HCT116 (cell line): Measurements from ENCODE around the gene BTBD3. TPM values are rescaled to one million over a fixed set of nuclear protein-coding genes. Genes with fewer than 3 reads are reported as not detected.

Source experiments
- ATAC-seq: fragments of 200-7000 bp; cut with Tn5 transposase; 2 replicates; pipeline ENCODE4 v1.9.1; 2020; ENCODE audit warnings: mild to moderate bottlenecking, moderate library complexity
- BruUV-seq: library from RNA; stranded (reverse); fragments of 400-500 nt; replicated peaks from 2 replicates; lab custom pipeline; 2021; lab: Mats Ljungman, UMichigan
- CTCF ChIA-PET: fragments of 300-600 bp; sonication (Branson Sonifier 250); formaldehyde crosslinking; loops from one replicate; lab custom pipeline; 2021; ENCODE audit warnings: antibody characterized with exemption; lab: Charles Lee
- POLR2A ChIA-PET: fragments of 300-600, 350-600 bp; sonication (Branson Sonifier 250); formaldehyde crosslinking; loops from one replicate; lab custom pipeline; 2021; ENCODE audit warnings: antibody characterized with exemption; lab: Charles Lee
- RAD21 ChIA-PET, 2 experiments: fragments of 300-600 bp; sonication (Branson Sonifier 250); formaldehyde crosslinking; loops; one replicate each; lab custom pipeline; 2023; ENCODE audit warnings: low total read pairs in 2 of 2; ENCODE audit not compliant: uncharacterized antibody in 2 of 2, unreplicated experiment in 2 of 2, low non-redundant PET in 1 of 2; lab: Charles Lee
- DNase-seq: peaks from one replicate; pipeline ENCODE4 v3.0.0-alpha.2; 2010; ENCODE audit warnings: low read depth, low spot score
- H2AFZ ChIP-seq: fragments of 200-600 bp; shearing (Covaris generic), sonication (generic); 2 replicates; pipeline ENCODE4 v1.6.1; 2017; ENCODE audit warnings: low read depth, mixed run types, mixed read lengths, antibody characterized with exemption, low read length; ENCODE audit not compliant: poor library complexity, severe bottlenecking
- H3K27ac ChIP-seq: 2 replicates; pipeline ENCODE4 v1.5.1; 2012; ENCODE audit warnings: low read depth, low read length
- H3K27me3 ChIP-seq: fragments of 200-600 bp; sonication (generic); 2 replicates; pipeline ENCODE4 v1.6.1; 2016; ENCODE audit warnings: mixed run types, low read length, mixed read lengths; ENCODE audit not compliant: insufficient read depth
- H3K36me3 ChIP-seq, 2 experiments: fragments of 200-500 bp in 1 of 2; fragments of 200-600 bp in 1 of 2; sonication (Bioruptor generic) in 1 of 2; sonication (generic) in 1 of 2; 2 replicates each; pipeline versions ENCODE4 v1.5.1 to v1.6.1; 2014 to 2016; ENCODE audit warnings: low read length in 2 of 2, inconsistent platforms in 1 of 2, mixed read lengths in 1 of 2, mixed run types in 1 of 2; ENCODE audit not compliant: insufficient read depth in 2 of 2, control insufficient read depth in 1 of 2
- H3K4me1 ChIP-seq, 2 experiments: fragments of 200-600 bp in 1 of 2; sonication (generic) in 1 of 2; 2 replicates each; pipeline versions ENCODE4 v1.5.1 to v1.6.1; 2012 to 2017; ENCODE audit warnings: low read length in 2 of 2, inconsistent platforms in 1 of 2, mild to moderate bottlenecking in 1 of 2, mixed read lengths in 1 of 2, mixed run types in 1 of 2, moderate library complexity in 1 of 2; ENCODE audit not compliant: insufficient read depth in 2 of 2, control insufficient read depth in 1 of 2
- H3K4me2 ChIP-seq: fragments of 200-600 bp; sonication (generic); 2 replicates; pipeline ENCODE4 v1.6.1; 2017; ENCODE audit warnings: mixed run types, low read length, mixed read lengths
- H3K4me3 ChIP-seq, 2 experiments: fragments of 200-600 bp in 1 of 2; sonication (generic) in 1 of 2; replicated peaks in 1 of 2; 2 replicates each; pipeline ENCODE4 v1.5.1; 2011 to 2016; ENCODE audit warnings: low read length in 2 of 2, control low read depth in 1 of 2, low read depth in 1 of 2, mild to moderate bottlenecking in 1 of 2, mixed read lengths in 1 of 2, mixed run types in 1 of 2
- H3K79me2 ChIP-seq: fragments of 200-600 bp; sonication (generic); 2 replicates; pipeline ENCODE4 v1.6.1; 2017; ENCODE audit warnings: mild to moderate bottlenecking, mixed run types, low read length, moderate library complexity, mixed read lengths; ENCODE audit not compliant: insufficient read depth
- H3K9ac ChIP-seq: fragments of 200-600 bp; sonication (generic); 2 replicates; pipeline ENCODE4 v1.6.1; 2016; ENCODE audit warnings: low read length, mixed read lengths
- H3K9me2 ChIP-seq: fragments of 200-600 bp; sonication (generic), shearing (Covaris generic); 2 replicates; pipeline ENCODE4 v1.6.1; 2017; ENCODE audit warnings: mixed run types, mild to moderate bottlenecking, moderate library complexity; ENCODE audit not compliant: insufficient read depth
- H3K9me3 ChIP-seq, 2 experiments: fragments of 200-500 bp in 1 of 2; fragments of 200-600 bp in 1 of 2; sonication (Bioruptor generic) in 1 of 2; sonication (generic) in 1 of 2; 2 replicates each; pipeline ENCODE4 v1.6.1; 2014 to 2017; ENCODE audit warnings: low read length in 2 of 2, mixed read lengths in 2 of 2, inconsistent platforms in 1 of 2, low read depth in 1 of 2, mild to moderate bottlenecking in 1 of 2, mixed run types in 1 of 2, moderate library complexity in 1 of 2; ENCODE audit not compliant: control insufficient read depth in 1 of 2, insufficient read depth in 1 of 2
- H4K20me1 ChIP-seq: fragments of 200-600 bp; sonication (generic), shearing (Covaris generic); 2 replicates; pipeline ENCODE4 v1.6.1; 2017; ENCODE audit warnings: mixed run types, mild to moderate bottlenecking, moderate library complexity; ENCODE audit not compliant: insufficient read depth
- EGR1 ChIP-seq: IDR thresholded peaks from 2 replicates; pipeline ENCODE4 v1.6.1; 2012; ENCODE audit warnings: low read depth
- EZH2phosphoT487 ChIP-seq: fragments of 200-600 bp; IDR thresholded peaks from 2 replicates; pipeline ENCODE4 v1.6.1; 2018; ENCODE audit warnings: antibody characterized with exemption, borderline replicate concordance
- POLR2A ChIP-seq: IDR thresholded peaks from 2 replicates; pipeline ENCODE4 v1.7.0; 2011; ENCODE audit warnings: borderline replicate concordance; ENCODE audit not compliant: insufficient read depth, insufficient read length; ENCODE audit errors: extremely low read depth
- POLR2AphosphoS5 ChIP-seq: IDR thresholded peaks from 2 replicates; pipeline ENCODE4 v1.6.1; 2011; ENCODE audit warnings: mild to moderate bottlenecking, low read depth, low read length, moderate library complexity
- SIN3A ChIP-seq: IDR thresholded peaks from 2 replicates; pipeline ENCODE4 v1.6.1; 2012; ENCODE audit warnings: low read depth
- SP1 ChIP-seq: IDR thresholded peaks from 2 replicates; pipeline ENCODE4 v1.6.1; 2012; ENCODE audit warnings: low read depth
- SRF ChIP-seq: IDR thresholded peaks from 2 replicates; pipeline ENCODE4 v1.6.1; 2012; ENCODE audit warnings: low read depth
- TCF7L2 ChIP-seq: IDR thresholded peaks from 2 replicates; pipeline ENCODE4 v1.7.0; 2011; ENCODE audit warnings: borderline replicate concordance, inconsistent platforms; ENCODE audit not compliant: insufficient read depth, insufficient read length; ENCODE audit errors: extremely low read depth
- ZFX ChIP-seq: fragments of 450-650 bp; IDR thresholded peaks from 2 replicates; pipeline ENCODE4 v1.6.1; 2017
- ZNF274 ChIP-seq: fragments of 200-500 bp; sonication (Bioruptor generic); IDR thresholded peaks from 2 replicates; pipeline ENCODE4 v1.6.1; 2014; ENCODE audit warnings: mild to moderate bottlenecking, low read depth, low read length, inconsistent platforms
- intact Hi-C: fragments of 100-400 bp; cut with micrococcal nuclease; formaldehyde crosslinking; loops from 2 replicates; pipeline ENCODE4 v1.10.0; 2022
- total RNA-seq: library from RNA; stranded (reverse); gene quantifications from one replicate; pipeline ENCODE4 v1.2.1, GENCODE V29; 2021; ENCODE audit not compliant: unreplicated experiment
- TF ChIP-seq, protein P1 (sequence below): IDR thresholded peaks from 2 replicates; pipeline ENCODE4 v1.6.1; 2011; ENCODE audit warnings: mild to moderate bottlenecking, low read length, moderate library complexity; ENCODE audit not compliant: insufficient replicate concordance; ENCODE audit errors: extremely low read depth
- TF ChIP-seq, protein P2 (sequence below), 3 experiments: fragments of 200-600 bp in 1 of 3; sonication (generic) in 1 of 3; IDR thresholded peaks in 2 of 3; conservative IDR thresholded peaks in 1 of 3; 2 replicates each; pipeline ENCODE4 v1.5.1; 2012 to 2017; ENCODE audit warnings: low read depth in 2 of 3, low read length in 2 of 3, antibody characterized with exemption in 1 of 3, borderline replicate concordance in 1 of 3, control low read depth in 1 of 3, mild to moderate bottlenecking in 1 of 3, mixed read lengths in 1 of 3, mixed run types in 1 of 3, moderate library complexity in 1 of 3; ENCODE audit not compliant: insufficient read depth in 1 of 3
- TF ChIP-seq, protein P3 (sequence below): IDR thresholded peaks from 2 replicates; pipeline ENCODE4 v1.6.1; 2012; ENCODE audit warnings: low read depth

Gene BTBD3
- total RNA-seq, 1 experiment from 2014 or later: 20.2 TPM

DNA sequence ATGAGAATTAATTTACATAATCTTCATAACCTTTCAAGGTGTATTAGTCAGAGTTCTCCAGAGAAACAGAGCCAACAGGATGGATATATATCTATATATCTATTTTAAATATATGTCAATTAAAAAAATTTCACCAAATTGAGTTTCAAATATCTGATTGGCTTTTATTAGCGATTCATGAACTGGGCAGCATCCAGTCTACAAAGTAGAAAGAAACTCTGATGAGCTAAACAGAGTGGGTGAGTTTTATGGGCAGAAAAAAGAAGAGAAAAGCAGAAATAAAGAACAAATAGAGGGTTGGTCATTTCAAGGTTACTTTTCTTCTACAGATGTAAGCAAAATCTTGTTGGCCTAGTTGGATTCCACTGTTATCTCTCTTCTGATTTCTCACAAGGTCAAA is 29.0 kb upstream of the BTBD3 start (continued):
- TF ChIP-seq SP1: no peak
- TF ChIP-seq, all 23 proteins: peak for 0

DNA sequence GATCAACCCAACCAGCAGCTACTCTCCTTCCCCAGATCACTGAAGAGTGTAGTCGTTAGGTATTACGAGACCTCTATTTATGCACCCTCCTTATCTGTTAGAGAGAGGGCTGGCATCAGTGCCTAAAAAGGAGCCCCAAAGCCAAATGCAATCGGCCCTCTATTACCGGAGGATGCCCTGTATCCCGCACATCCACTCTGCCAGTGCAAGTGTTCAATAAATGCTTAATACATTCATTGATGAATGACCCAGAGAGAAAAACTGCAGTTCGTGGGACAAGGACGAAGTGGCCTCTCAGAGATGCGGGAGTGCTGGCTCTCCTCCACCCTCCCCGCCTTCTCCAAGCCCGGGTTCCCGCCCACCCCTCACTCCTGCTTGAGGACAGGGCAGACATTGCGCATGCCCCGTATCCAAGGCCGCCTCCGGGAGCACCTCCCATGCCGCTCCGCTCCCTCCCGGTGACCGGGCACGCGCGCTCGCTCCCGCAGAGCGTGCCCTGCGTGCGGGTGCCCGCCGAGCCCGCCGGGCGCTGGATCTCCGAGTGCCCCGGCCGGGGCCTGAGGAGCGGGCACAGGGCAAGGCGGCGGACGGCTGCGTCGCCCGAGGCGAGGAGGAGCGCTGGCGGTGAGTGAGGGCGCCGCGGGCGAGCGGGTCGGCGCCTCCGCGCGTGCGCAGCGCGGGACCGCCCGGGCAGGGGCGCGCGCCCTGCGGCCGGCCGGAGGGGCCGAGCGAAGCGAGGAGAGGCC is 27.2 kb upstream of the BTBD3 start:
- no peaks in the 10 kb centered on the region for H3K9me2 ChIP-seq
- BruUV-seq: no TSS peak
- H3K36me3 ChIP-seq: no peaks in the 10 kb centered on the region
- H4K20me1 ChIP-seq: no peaks in the 10 kb centered on the region; the same call in 1 of the 2 replicates
- peaks cover 7 to 16% of the 10 kb centered on the region in 2 experiments; a peak in 3 of 4 replicates for H3K4me1 ChIP-seq
- ChIA-PET CTCF (no interaction called here), RAD21 (no interaction called here), POLR2A (no interaction called here)
- peak overlapping the region; percentile 85 for H3K27ac ChIP-seq
- DNase-seq (peak; percentile 78), ATAC-seq (peak; percentile 90)
- peak overlapping the region; percentile 60 for H3K9ac ChIP-seq
- H3K4me3 ChIP-seq: peak overlapping the region; percentile 66 to 71
- no peaks in the 10 kb centered on the region for H3K9me3 ChIP-seq
- H3K79me2 ChIP-seq: peaks cover 43% of the 10 kb centered on the region
- 0 out of 2 replicates have a peak, but pooled peaks cover 7% of the 10 kb centered on the region for H3K27me3 ChIP-seq
- peak overlapping the region; percentile 91 for H3K4me2 ChIP-seq
- intact Hi-C loops: loop anchor here (2.0 kb wide), 1 partner anchor 24 kb away; no protein-coding TSS in a partner anchor
- peak overlapping the region; percentile 86 for H2AFZ ChIP-seq
- TF ChIP-seq, protein P1, sequence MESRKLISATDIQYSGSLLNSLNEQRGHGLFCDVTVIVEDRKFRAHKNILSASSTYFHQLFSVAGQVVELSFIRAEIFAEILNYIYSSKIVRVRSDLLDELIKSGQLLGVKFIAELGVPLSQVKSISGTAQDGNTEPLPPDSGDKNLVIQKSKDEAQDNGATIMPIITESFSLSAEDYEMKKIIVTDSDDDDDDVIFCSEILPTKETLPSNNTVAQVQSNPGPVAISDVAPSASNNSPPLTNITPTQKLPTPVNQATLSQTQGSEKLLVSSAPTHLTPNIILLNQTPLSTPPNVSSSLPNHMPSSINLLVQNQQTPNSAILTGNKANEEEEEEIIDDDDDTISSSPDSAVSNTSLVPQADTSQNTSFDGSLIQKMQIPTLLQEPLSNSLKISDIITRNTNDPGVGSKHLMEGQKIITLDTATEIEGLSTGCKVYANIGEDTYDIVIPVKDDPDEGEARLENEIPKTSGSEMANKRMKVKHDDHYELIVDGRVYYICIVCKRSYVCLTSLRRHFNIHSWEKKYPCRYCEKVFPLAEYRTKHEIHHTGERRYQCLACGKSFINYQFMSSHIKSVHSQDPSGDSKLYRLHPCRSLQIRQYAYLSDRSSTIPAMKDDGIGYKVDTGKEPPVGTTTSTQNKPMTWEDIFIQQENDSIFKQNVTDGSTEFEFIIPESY: no peak
- TF ChIP-seq ZNF274 (no peak), ZFX (no peak; the same call in 1 of the 2 replicates), EGR1 (no peak), SIN3A (no peak), SRF (no peak), TCF7L2 (peak; percentile 11), POLR2A (peak; percentile 59), POLR2AphosphoS5 (peak; percentile 83), EZH2phosphoT487 (no peak)
- TF ChIP-seq, protein P2, sequence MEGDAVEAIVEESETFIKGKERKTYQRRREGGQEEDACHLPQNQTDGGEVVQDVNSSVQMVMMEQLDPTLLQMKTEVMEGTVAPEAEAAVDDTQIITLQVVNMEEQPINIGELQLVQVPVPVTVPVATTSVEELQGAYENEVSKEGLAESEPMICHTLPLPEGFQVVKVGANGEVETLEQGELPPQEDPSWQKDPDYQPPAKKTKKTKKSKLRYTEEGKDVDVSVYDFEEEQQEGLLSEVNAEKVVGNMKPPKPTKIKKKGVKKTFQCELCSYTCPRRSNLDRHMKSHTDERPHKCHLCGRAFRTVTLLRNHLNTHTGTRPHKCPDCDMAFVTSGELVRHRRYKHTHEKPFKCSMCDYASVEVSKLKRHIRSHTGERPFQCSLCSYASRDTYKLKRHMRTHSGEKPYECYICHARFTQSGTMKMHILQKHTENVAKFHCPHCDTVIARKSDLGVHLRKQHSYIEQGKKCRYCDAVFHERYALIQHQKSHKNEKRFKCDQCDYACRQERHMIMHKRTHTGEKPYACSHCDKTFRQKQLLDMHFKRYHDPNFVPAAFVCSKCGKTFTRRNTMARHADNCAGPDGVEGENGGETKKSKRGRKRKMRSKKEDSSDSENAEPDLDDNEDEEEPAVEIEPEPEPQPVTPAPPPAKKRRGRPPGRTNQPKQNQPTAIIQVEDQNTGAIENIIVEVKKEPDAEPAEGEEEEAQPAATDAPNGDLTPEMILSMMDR (IDR thresholded peaks at IDR 0.05 in 2 of 3, conservative IDR thresholded peaks at IDR 0.05 in 1 of 3; ENCODE audit: borderline replicate concordance in 1 of 3, insufficient read depth in 1 of 3, low read depth in 2 of 3, low read length in 2 of 3): no peak
- TF ChIP-seq, protein P3, sequence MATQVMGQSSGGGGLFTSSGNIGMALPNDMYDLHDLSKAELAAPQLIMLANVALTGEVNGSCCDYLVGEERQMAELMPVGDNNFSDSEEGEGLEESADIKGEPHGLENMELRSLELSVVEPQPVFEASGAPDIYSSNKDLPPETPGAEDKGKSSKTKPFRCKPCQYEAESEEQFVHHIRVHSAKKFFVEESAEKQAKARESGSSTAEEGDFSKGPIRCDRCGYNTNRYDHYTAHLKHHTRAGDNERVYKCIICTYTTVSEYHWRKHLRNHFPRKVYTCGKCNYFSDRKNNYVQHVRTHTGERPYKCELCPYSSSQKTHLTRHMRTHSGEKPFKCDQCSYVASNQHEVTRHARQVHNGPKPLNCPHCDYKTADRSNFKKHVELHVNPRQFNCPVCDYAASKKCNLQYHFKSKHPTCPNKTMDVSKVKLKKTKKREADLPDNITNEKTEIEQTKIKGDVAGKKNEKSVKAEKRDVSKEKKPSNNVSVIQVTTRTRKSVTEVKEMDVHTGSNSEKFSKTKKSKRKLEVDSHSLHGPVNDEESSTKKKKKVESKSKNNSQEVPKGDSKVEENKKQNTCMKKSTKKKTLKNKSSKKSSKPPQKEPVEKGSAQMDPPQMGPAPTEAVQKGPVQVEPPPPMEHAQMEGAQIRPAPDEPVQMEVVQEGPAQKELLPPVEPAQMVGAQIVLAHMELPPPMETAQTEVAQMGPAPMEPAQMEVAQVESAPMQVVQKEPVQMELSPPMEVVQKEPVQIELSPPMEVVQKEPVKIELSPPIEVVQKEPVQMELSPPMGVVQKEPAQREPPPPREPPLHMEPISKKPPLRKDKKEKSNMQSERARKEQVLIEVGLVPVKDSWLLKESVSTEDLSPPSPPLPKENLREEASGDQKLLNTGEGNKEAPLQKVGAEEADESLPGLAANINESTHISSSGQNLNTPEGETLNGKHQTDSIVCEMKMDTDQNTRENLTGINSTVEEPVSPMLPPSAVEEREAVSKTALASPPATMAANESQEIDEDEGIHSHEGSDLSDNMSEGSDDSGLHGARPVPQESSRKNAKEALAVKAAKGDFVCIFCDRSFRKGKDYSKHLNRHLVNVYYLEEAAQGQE: no peak
- TF ChIP-seq, all 23 proteins: peak for 3
